Thyroid gland (tissue), 4 donors: ENCODE measurements around the gene MUC4. TPM values are rescaled to one million over a fixed set of nuclear protein-coding genes. Genes with fewer than 3 reads are reported as not detected.
"Not testable (repeated sequence)": the region's sequence is repeated elsewhere in the genome, so short reads cannot be mapped to it uniquely, and the experiment has no call there.

Source experiments
- DNase-seq, 2 donors: peaks; one replicate each; pipeline ENCODE4 v3.0.0-alpha.2; 2019
- H3K27ac ChIP-seq, 3 donors: fragments of 200-600 bp; sonication (generic); 1 replicate in 2 of 3; 2 replicates in 1 of 3; pipeline ENCODE4 v1.5.1; 2016 to 2019; ENCODE audit warnings: mild to moderate bottlenecking in 1 of 3, moderate library complexity in 1 of 3
- H3K27me3 ChIP-seq: fragments of 200-600 bp; sonication (generic); one replicate; pipeline ENCODE4 v1.5.1; 2019
- H3K36me3 ChIP-seq, 2 donors: fragments of 200-600 bp; sonication (generic); one replicate each; pipeline ENCODE4 v1.5.1; 2016 to 2019
- H3K4me1 ChIP-seq, 2 donors: fragments of 200-600 bp; sonication (generic); one replicate each; pipeline ENCODE4 v1.5.1; 2017 to 2019
- H3K4me3 ChIP-seq, 3 donors: fragments of 200-600 bp; sonication (generic); replicated peaks in 1 of 3; 1 replicate in 2 of 3; 2 replicates in 1 of 3; pipeline ENCODE4 v1.5.1; 2016; ENCODE audit warnings: mild to moderate bottlenecking in 1 of 3
- H3K9me3 ChIP-seq: fragments of 200-600 bp; sonication (generic); one replicate; pipeline ENCODE4 v1.5.1; 2017
- POLR2A ChIP-seq, 2 donors: fragments of 450-650 bp; IDR thresholded peaks; one replicate each; pipeline ENCODE4 v1.6.1; 2017; ENCODE audit warnings: antibody characterized with exemption in 2 of 2, mild to moderate bottlenecking in 2 of 2, moderate library complexity in 1 of 2
- WGBS, 2 donors: methylation state at CpG; one replicate each; pipeline ENCODE4 v1.1.5; 2017; 5-methylcytosine and 5-hydroxymethylcytosine counted together
- intact Hi-C: fragments of 100-400 bp; cut with DNase I; formaldehyde crosslinking; loops from one replicate; pipeline ENCODE4 v1.15.1; 2023
- total RNA-seq, 4 donors: library from RNA; depleted of rRNA; stranded (reverse); fragments of >200 nt; gene quantifications; one replicate each; pipeline ENCODE4 v1.2.3, GENCODE V29; 2016
- TF ChIP-seq, protein P1 (sequence below), 6 experiments: fragments of 200-600 bp in 3 of 6; fragments of 450-650 bp in 3 of 6; sonication (generic) in 3 of 6; IDR thresholded peaks; one replicate each; pipeline ENCODE4 v1.5.1; 2016 to 2019; ENCODE audit warnings: antibody characterized with exemption in 6 of 6, mild to moderate bottlenecking in 2 of 6, inconsistent platforms in 1 of 6, moderate library complexity in 1 of 6

The MUC4 gene
- total RNA-seq, 4 donors from 2014 or later: 0.13 to 0.20 TPM; not detected in 2

DNA sequence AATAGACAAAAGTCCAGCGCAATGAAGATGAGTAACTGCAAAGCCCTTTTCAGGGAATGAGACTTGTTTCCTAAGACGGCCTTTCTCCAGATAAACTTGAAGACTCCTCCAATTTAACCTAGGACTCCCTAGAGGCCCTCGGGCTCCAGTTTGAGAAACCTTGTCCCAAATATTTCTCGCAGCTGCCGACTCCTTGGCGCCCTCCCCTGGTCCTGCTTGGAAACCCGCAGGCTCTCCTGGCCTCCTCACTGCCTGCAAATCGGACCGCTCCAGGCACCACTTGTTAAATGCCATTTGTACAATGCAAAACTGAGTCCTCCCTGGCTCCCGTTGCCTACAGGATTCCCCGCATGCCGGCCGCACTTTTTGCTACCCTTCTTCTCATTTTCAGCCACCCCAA is 36.8 kb downstream of the MUC4 start:
- no peak overlapping the region for H3K4me3 ChIP-seq
- intact Hi-C loops: no loop called here
- DNase-seq: peak; percentile 73 to 76
- H3K36me3 ChIP-seq: no peaks in the 10 kb centered on the region
- 23 to 32% methylated on average over 13 of the region's 13 CpGs for WGBS, 2 donors
- no peaks in the 10 kb centered on the region for H3K27me3 ChIP-seq
- H3K27ac ChIP-seq: no peak overlapping the region
- H3K4me1 ChIP-seq: no peaks in the 10 kb centered on the region
- H3K9me3 ChIP-seq: no peaks in the 10 kb centered on the region
- no peak for TF ChIP-seq POLR2A (IDR thresholded peaks at IDR 0.05)
- TF ChIP-seq, protein P1, sequence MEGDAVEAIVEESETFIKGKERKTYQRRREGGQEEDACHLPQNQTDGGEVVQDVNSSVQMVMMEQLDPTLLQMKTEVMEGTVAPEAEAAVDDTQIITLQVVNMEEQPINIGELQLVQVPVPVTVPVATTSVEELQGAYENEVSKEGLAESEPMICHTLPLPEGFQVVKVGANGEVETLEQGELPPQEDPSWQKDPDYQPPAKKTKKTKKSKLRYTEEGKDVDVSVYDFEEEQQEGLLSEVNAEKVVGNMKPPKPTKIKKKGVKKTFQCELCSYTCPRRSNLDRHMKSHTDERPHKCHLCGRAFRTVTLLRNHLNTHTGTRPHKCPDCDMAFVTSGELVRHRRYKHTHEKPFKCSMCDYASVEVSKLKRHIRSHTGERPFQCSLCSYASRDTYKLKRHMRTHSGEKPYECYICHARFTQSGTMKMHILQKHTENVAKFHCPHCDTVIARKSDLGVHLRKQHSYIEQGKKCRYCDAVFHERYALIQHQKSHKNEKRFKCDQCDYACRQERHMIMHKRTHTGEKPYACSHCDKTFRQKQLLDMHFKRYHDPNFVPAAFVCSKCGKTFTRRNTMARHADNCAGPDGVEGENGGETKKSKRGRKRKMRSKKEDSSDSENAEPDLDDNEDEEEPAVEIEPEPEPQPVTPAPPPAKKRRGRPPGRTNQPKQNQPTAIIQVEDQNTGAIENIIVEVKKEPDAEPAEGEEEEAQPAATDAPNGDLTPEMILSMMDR (IDR thresholded peaks at IDR 0.05): peak in 5 of 6 experiments; percentile 13 to 74 (median 63)

DNA sequence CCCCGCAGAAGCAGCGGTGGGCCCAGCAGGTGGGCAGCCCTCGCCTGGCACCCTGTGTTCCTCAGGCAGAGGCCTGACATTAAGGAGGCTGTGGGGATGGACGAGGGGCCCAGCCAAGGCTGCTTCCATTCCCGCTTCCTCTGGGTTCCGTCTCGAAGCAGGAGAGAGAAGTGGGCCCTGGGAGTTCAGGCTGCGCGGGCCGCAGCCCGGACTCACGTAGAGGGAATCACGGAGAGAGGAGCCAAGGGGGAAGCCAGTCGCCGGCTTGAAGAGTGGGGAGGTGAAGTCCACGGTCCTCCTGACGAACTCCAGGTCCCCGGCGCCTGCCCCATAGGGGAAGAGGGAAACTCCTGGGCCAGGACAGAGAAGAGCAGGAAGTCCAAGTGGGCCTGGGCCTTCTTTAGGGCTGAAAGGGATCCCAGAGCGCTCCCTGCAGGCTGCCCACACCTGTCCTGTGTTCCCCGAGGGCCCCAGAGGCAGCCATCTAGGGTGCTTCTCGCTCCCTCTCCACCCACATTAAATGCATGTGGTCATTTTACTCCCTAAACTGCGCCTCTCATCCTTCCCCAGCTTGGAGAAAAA is 37.7 kb downstream of the MUC4 start:
- Histone ChIP-seq H3K27me3 (no peaks in the 10 kb centered on the region), H3K9me3 (no peaks in the 10 kb centered on the region), H3K4me3 (no peak overlapping the region), H3K4me1 (no peaks in the 10 kb centered on the region), H3K36me3 (no peaks in the 10 kb centered on the region), H3K27ac (no peak overlapping the region)
- 88 to 92% methylated on average over 20 to 23 of the region's 23 CpGs for WGBS, 2 donors
- DNase-seq: no peak
- intact Hi-C loops: no loop called here
- TF ChIP-seq POLR2A (IDR thresholded peaks at IDR 0.05): no peak
- TF ChIP-seq, protein P1 (IDR thresholded peaks at IDR 0.05): no peak

DNA sequence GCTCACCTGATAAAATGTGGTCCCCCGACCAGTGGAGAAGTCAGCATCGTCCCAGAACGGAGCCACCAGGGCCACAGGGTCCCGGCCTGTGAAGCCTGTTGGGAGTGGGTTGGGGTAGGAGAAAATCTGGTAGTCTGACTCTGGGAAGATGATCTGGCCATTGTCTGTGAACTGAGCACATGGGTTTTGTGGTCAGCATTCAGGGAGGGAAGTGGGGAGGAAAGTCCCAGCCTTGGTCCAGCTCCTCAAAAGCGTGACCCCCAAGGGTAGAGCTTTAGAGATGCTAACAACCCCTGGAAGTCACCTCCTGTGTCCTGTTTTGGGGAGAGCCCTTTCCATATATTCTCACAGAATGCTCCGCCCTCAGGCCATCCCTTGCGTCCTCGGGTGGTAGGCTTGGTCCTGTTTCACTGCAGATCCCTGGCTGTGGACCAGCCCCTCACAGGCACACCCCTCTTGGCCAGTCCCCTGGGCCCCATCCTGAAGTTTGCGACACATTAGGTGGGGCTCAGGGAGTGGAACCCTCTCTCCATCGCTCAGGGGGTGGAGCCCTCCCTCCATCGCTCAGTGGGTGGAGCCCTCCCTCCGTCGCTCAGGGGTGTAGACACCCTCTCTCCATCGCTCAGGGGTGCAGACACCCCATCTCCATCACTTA is 40.0 kb downstream of the MUC4 start:
- TF ChIP-seq, protein P1 (IDR thresholded peaks at IDR 0.05): no peak
- TF ChIP-seq POLR2A (IDR thresholded peaks at IDR 0.05): no peak
- intact Hi-C loops: no loop called here
- H3K4me1 ChIP-seq: no peaks in the 10 kb centered on the region
- no peak overlapping the region for H3K4me3 ChIP-seq
- no peak for DNase-seq
- H3K36me3 ChIP-seq: no peaks in the 10 kb centered on the region
- no peaks in the 10 kb centered on the region for H3K27me3 ChIP-seq
- WGBS, 2 donors: 82 to 91% methylated on average over 11 to 14 of the region's 14 CpGs
- no peaks in the 10 kb centered on the region for H3K9me3 ChIP-seq
- H3K27ac ChIP-seq: no peak overlapping the region

DNA sequence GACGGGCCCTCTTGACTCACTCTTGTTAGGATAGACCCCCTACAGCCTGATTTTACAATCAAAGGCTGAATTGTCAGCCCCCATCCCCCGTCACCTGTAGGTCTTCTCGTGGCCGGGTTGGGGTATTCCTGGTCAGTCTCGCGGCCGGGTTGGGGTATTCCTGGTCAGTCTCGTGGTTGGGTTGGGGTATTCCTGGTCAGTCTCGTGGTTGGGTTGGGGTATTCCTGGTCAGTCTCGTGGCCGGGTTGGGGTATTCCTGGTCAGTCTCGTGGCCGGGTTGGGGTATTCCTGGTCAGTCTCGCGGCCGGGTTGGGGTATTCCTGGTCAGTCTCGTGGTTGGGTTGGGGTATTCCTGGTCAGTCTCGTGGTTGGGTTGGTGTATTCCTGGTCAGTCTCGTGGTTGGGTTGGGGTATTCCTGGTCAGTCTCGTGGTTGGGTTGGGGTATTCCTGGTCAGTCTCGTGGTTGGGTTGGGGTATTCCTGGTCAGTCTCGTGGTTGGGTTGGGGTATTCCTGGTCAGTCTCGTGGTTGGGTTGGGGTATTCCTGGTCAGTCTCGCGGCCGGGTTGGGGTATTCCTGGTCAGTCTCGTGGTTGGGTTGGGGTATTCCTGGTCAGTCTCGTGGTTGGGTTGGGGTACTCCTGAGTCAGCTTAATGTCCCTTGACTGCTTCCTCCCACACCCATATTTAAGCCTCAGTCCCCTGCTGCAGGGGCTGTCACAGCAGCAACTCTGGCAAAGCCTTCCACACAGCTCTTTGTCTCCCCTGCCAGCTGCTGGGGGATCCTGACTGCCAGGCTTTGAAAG is 40.7 kb downstream of the MUC4 start:
- H3K27me3 ChIP-seq, DNase-seq, H3K27ac ChIP-seq, H3K4me3 ChIP-seq, intact Hi-C loops, H3K4me1 ChIP-seq, H3K36me3 ChIP-seq, H3K9me3 ChIP-seq: not testable (repeated sequence)
- 88 to 96% methylated on average over 13 to 21 of the region's 28 CpGs for WGBS, 2 donors

DNA sequence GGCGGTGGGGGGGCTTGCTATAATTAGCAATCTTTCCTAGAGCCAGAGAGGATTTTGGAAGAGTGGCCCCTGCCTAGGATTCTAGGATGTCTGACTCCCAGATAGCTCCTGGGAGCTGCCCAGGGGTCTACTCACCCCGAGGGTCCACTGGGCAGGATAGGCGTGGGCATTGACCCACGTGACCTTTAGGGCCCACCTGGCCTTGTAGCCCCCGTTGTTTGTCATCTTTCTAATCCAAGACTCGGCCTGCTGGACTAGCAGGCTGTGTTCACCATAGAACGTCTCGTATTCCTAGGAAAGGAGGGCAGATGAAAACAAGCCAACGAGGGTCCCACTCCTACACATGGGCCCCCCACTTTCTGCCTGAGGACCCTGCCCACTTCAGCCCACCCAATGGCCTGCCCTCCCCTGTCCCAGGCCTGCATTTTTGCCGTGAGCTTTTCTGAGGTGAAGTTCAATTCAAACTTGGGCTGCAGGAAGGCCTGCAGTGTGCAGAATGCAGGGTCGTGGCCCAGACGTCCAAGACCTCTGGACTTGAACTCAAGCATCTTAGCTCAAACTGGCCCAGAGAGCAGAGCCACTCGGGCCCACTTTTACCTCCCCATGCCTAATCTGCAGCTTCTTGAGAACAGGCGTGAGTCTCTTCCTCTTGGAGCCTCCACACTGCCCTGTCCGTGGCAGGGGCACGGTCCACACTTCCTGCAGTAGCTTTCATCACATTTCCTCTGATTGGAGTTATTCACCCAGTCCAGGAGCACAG is 41.5 kb downstream of the MUC4 start:
- Histone ChIP-seq H3K4me3 (no peak overlapping the region), H3K27ac (no peak overlapping the region), H3K9me3 (no peaks in the 10 kb centered on the region), H3K36me3 (no peaks in the 10 kb centered on the region), H3K4me1 (no peaks in the 10 kb centered on the region), H3K27me3 (no peaks in the 10 kb centered on the region)
- no peak for DNase-seq
- 79 to 88% methylated on average over 11 to 15 of the region's 16 CpGs for WGBS, 2 donors
- intact Hi-C loops: no loop called here
- TF ChIP-seq, protein P1 (IDR thresholded peaks at IDR 0.05): no peak
- TF ChIP-seq POLR2A (IDR thresholded peaks at IDR 0.05): no peak
